HepG2 (cell line): ENCODE results near the gene CKAP5. TPM values are rescaled to one million over a fixed set of nuclear protein-coding genes. Genes with fewer than 3 reads are reported as not detected.
A peak's percentile ranks its signal among the peaks of the same experiment; 100 is the strongest.

Experiments
- ATAC-seq: fragments of 200-7000 bp; cut with Tn5 transposase; 3 replicates; pipeline ENCODE4 v1.9.1; 2020; ENCODE audit warnings: mild to moderate bottlenecking, moderate library complexity
- Bru-seq: library from RNA; stranded (reverse); fragments of 400-500 nt; gene quantifications from one replicate; lab custom pipeline; 2021; lab: Mats Ljungman, UMichigan
- BruChase-seq, 2 experiments: library from RNA; stranded (reverse); fragments of 400-500 nt; gene quantifications; one replicate each; lab custom pipeline; 2021; lab: Mats Ljungman, UMichigan
- BruUV-seq: library from RNA; stranded (reverse); fragments of 400-500 nt; replicated peaks from 2 replicates; lab custom pipeline; 2021; lab: Mats Ljungman, UMichigan
- CTCF ChIA-PET: fragments of 300-600 bp; formaldehyde crosslinking; extraction: SDS; loops from one replicate; lab custom pipeline; 2021; ENCODE audit warnings: low total read pairs, inconsistent platforms, low intra/inter-chr PET ratio; lab: Yijun Ruan, JAX
- POLR2A ChIA-PET: fragments of 350-600 bp; sonication (Branson Sonifier 250); formaldehyde crosslinking; loops from one replicate; lab custom pipeline; 2020; ENCODE audit warnings: antibody characterized with exemption, inconsistent platforms; lab: Yijun Ruan, JAX
- DNase-seq: peaks from one replicate; pipeline ENCODE4 v3.0.0-alpha.2; 2015; ENCODE audit warnings: low spot score
- FAIRE-seq: peaks from 3 replicates; lab custom pipeline; 2011; peaks lifted over from hg19 to GRCh38; lab: Jason Lieb, UNC
- H2AFZ ChIP-seq: one replicate; pipeline ENCODE4 v1.6.1; 2011; ENCODE audit warnings: low read length, inconsistent platforms
- H3K27ac ChIP-seq: fragments of 300-600 bp; 3 replicates; pipeline ENCODE4 v1.8.0; 2011; ENCODE audit warnings: mixed run types, mild to moderate bottlenecking, mixed read lengths, low read length, inconsistent platforms; ENCODE audit not compliant: insufficient read depth; ENCODE audit errors: extremely low read length
- H3K27me3 ChIP-seq, 2 experiments: fragments of 200-600 bp in 1 of 2; 2 replicates in 1 of 2; 3 replicates in 1 of 2; pipeline versions ENCODE4 v1.6.0 to v1.8.0; 2011; ENCODE audit warnings: low read length in 2 of 2, mild to moderate bottlenecking in 2 of 2, moderate library complexity in 2 of 2, inconsistent platforms in 1 of 2; ENCODE audit not compliant: insufficient read depth in 2 of 2, control insufficient read depth in 1 of 2
- H3K36me3 ChIP-seq, 2 experiments: fragments of 200-600 bp in 1 of 2; replicated peaks in 1 of 2; 2 replicates in 1 of 2; 3 replicates in 1 of 2; pipeline versions ENCODE4 v1.5.1 to v1.8.0; 2011; ENCODE audit warnings: low read length in 2 of 2, inconsistent platforms in 1 of 2; ENCODE audit not compliant: insufficient read depth in 2 of 2, control insufficient read depth in 1 of 2
- H3K4me1 ChIP-seq: 2 replicates; pipeline ENCODE4 v1.5.1; 2012; ENCODE audit warnings: low read length, inconsistent platforms; ENCODE audit not compliant: insufficient read depth
- H3K4me2 ChIP-seq: 2 replicates; pipeline ENCODE4 v1.6.0; 2011; ENCODE audit warnings: low read depth, low read length, inconsistent platforms
- H3K4me3 ChIP-seq, 3 experiments: fragments of 200-600 bp in 1 of 3; sonication (generic), shearing (Covaris generic) in 1 of 3; replicated peaks in 1 of 3; 2 replicates each; pipeline ENCODE4 v1.5.1; 2011 to 2016; ENCODE audit warnings: low read length in 3 of 3, inconsistent platforms in 2 of 3, low read depth in 2 of 3, mild to moderate bottlenecking in 2 of 3, control low read depth in 1 of 3, mixed read lengths in 1 of 3; ENCODE audit not compliant: insufficient read depth in 1 of 3
- H3K79me2 ChIP-seq: one replicate; pipeline ENCODE4 v1.6.1; 2011; ENCODE audit warnings: low read length, inconsistent platforms; ENCODE audit not compliant: insufficient read depth
- H3K9ac ChIP-seq: 2 replicates; pipeline ENCODE4 v1.6.0; 2011; ENCODE audit warnings: mild to moderate bottlenecking, low read depth, low read length, inconsistent platforms; ENCODE audit not compliant: insufficient read depth
- H3K9me3 ChIP-seq: 2 replicates; pipeline ENCODE4 v1.5.1; 2012; ENCODE audit warnings: mild to moderate bottlenecking, low read length
- H4K20me1 ChIP-seq: 2 replicates; pipeline ENCODE4 v1.6.0; 2011; ENCODE audit warnings: inconsistent platforms, mild to moderate bottlenecking, low read length, moderate library complexity; ENCODE audit not compliant: insufficient read depth
- GABPB1 ChIP-seq: IDR thresholded peaks from 2 replicates; pipeline ENCODE4 v1.6.1; 2016; ENCODE audit warnings: mild to moderate bottlenecking, missing genetic modification reagents, moderate library complexity, missing compliant biosample characterization
- HOXA9 ChIP-seq: sonication (generic); formaldehyde crosslinking; IDR thresholded peaks from 2 replicates; pipeline ENCODE4 v1.8.1; 2022; ENCODE audit warnings: missing genetic modification reagents, mild to moderate bottlenecking, moderate library complexity, borderline replicate concordance
- MED8 ChIP-seq: sonication (generic); formaldehyde crosslinking; IDR thresholded peaks from 2 replicates; pipeline ENCODE4 v1.8.1; 2023; ENCODE audit warnings: mild to moderate bottlenecking, missing genetic modification reagents; ENCODE audit not compliant: insufficient replicate concordance
- NBN ChIP-seq: fragments of 450-650 bp; conservative IDR thresholded peaks from 2 replicates; pipeline ENCODE4 v1.6.1; 2017
- PLRG1 ChIP-seq: fragments of 450-650 bp; conservative IDR thresholded peaks from 2 replicates; pipeline ENCODE4 v1.6.1; 2016
- RARA ChIP-seq: IDR thresholded peaks from 2 replicates; pipeline ENCODE4 v1.6.1; 2016; ENCODE audit warnings: missing genetic modification reagents, missing compliant biosample characterization
- SMARCC2 ChIP-seq: fragments of 450-650 bp; IDR thresholded peaks from 2 replicates; pipeline ENCODE4 v1.6.1; 2017; ENCODE audit warnings: antibody characterized with exemption, mild to moderate bottlenecking
- TRAFD1 ChIP-seq: sonication (generic); formaldehyde crosslinking; IDR thresholded peaks from 2 replicates; pipeline ENCODE4 v1.5.1; 2020; ENCODE audit warnings: missing genetic modification reagents, mild to moderate bottlenecking, borderline replicate concordance
- ZNF101 ChIP-seq: sonication (generic); formaldehyde crosslinking; IDR thresholded peaks from 2 replicates; pipeline ENCODE4 v1.4.0; 2020; ENCODE audit warnings: mild to moderate bottlenecking, low read depth, missing genetic modification reagents, borderline replicate concordance
- ZNF589 ChIP-seq: sonication (generic); formaldehyde crosslinking; conservative IDR thresholded peaks from 2 replicates; pipeline ENCODE4 v1.8.0; 2022; ENCODE audit warnings: mild to moderate bottlenecking, moderate library complexity, missing genetic modification reagents
- ZNF704 ChIP-seq: sonication (generic); formaldehyde crosslinking; IDR thresholded peaks from 2 replicates; pipeline ENCODE4 v1.8.1; 2023; ENCODE audit warnings: mild to moderate bottlenecking, inconsistent platforms, moderate library complexity, missing genetic modification reagents, borderline replicate concordance
- ZSCAN22 ChIP-seq: sonication (generic); formaldehyde crosslinking; IDR thresholded peaks from 2 replicates; pipeline ENCODE4 v1.4.0; 2020; ENCODE audit warnings: mild to moderate bottlenecking, missing genetic modification reagents
- WGBS: methylation state at CpG from one replicate; pipeline ENCODE4 v1.1.6; 2017; ENCODE audit warnings: low lambda C conversion rate; 5-methylcytosine and 5-hydroxymethylcytosine counted together
- in situ Hi-C: cut with HindIII; loops from 2 replicates; pipeline ENCODE4 v1.10.0; 2017; ENCODE audit warnings: low pct_unique_long_range_greater_than_20kb; ENCODE audit not compliant: extremely low pct_ligation_motif_present
- intact Hi-C: fragments of 100-400 bp; cut with micrococcal nuclease; formaldehyde crosslinking; loops from one replicate; pipeline ENCODE4 v1.10.0; 2022; ENCODE audit not compliant: unreplicated experiment
- long read RNA-seq, 2 experiments: library from RNA in 1 of 2; library from polyadenylated mRNA in 1 of 2; stranded (forward) in 1 of 2; unstranded in 1 of 2; transcript quantifications; one replicate each; pipeline ENCODE4 v2.0.0, GENCODE V29; 2019 to 2022
- polyA minus RNA-seq, 3 experiments: library from RNA; depleted of rRNA, polyadenylated mRNA; stranded (reverse); fragments of >200 nt; gene quantifications; 2 replicates each; pipeline ENCODE4 v1.2.3, GENCODE V29; 2011; ENCODE audit warnings: low replicate concordance in 1 of 3
- polyA plus RNA-seq, 8 experiments: library from polyadenylated mRNA; depleted of rRNA in 3 of 8; stranded (reverse) in 7 of 8; unstranded in 1 of 8; fragments of >200 nt; fragmentation: Illumina TruSeq in 4 of 8; extraction: Trizol in 4 of 8; gene quantifications; 2 replicates each; pipeline versions ENCODE4 v1.2.1 to v1.2.3, GENCODE V29; 2011 to 2016; ENCODE audit warnings: low read depth in 4 of 8, missing spikeins in 1 of 8, mixed read lengths in 1 of 8; ENCODE audit not compliant: insufficient read depth in 1 of 8
- total RNA-seq, 5 experiments: library from RNA; depleted of rRNA; stranded (reverse); fragments of >200 nt; fragmentation: Illumina TruSeq; extraction: Trizol; gene quantifications; 2 replicates each; pipeline ENCODE4 v1.2.3, GENCODE V29; 2016; ENCODE audit warnings: low read depth in 1 of 5

Gene CKAP5
- total RNA-seq (2016; rRNA removed; fragmentation: Illumina TruSeq; extraction: Trizol) (103 and 220 TPM in 2 replicates), polyA plus RNA-seq (2011; rRNA removed) (62.2 and 79.2 TPM in 2 replicates), polyA minus RNA-seq (2011; rRNA and poly(A)+ RNA removed; ENCODE audit: low replicate concordance) (75.1 and 214 TPM in 2 replicates), Bru-seq, nascent RNA (percentile 77 among the genes with signal in this experiment), BruChase-seq, experiment 1, labeled RNA remaining after a 6-hour chase (percentile 84 among the genes with signal in this experiment), BruChase-seq, experiment 2, labeled RNA remaining after a 2-hour chase (percentile 82 among the genes with signal in this experiment)
- total RNA-seq (2016; cell fraction: cytosol; rRNA removed; fragmentation: Illumina TruSeq; extraction: Trizol; ENCODE audit: low read depth) = 17.7 and 27.7 TPM in 2 replicates
- total RNA-seq (2016; cell fraction: insoluble cytoplasmic fraction; rRNA removed; fragmentation: Illumina TruSeq; extraction: Trizol) = 96.4 and 197 TPM in 2 replicates
- 23.9 and 25.7 TPM in 2 replicates for total RNA-seq (2016; cell fraction: membrane; rRNA removed; fragmentation: Illumina TruSeq; extraction: Trizol)
- total RNA-seq (2016; cell fraction: nucleus; rRNA removed; fragmentation: Illumina TruSeq; extraction: Trizol) = 105 and 113 TPM in 2 replicates
- 29.6 and 40.2 TPM in 2 replicates for polyA plus RNA-seq (2011; cell fraction: cytosol; rRNA removed)
- polyA plus RNA-seq (2011; cell fraction: nucleus; rRNA removed) = 22.5 and 23.1 TPM in 2 replicates
- polyA plus RNA-seq (2012) = 48.6 and 67.9 TPM in 2 replicates
- polyA plus RNA-seq (2016; cell fraction: cytosol; fragmentation: Illumina TruSeq; extraction: Trizol; ENCODE audit: low read depth) = 4.5 and 4.6 TPM in 2 replicates
- polyA plus RNA-seq (2016; cell fraction: insoluble cytoplasmic fraction; fragmentation: Illumina TruSeq; extraction: Trizol; ENCODE audit: low read depth) = 103 and 105 TPM in 2 replicates
- 5.9 and 6.6 TPM in 2 replicates for polyA plus RNA-seq (2016; cell fraction: membrane; fragmentation: Illumina TruSeq; extraction: Trizol; ENCODE audit: low read depth)
- polyA plus RNA-seq (2016; cell fraction: nucleus; fragmentation: Illumina TruSeq; extraction: Trizol; ENCODE audit: insufficient read depth, low read depth) = 57.7 and 71.8 TPM in 2 replicates
- polyA minus RNA-seq (2011; cell fraction: cytosol; rRNA and poly(A)+ RNA removed) = 77.4 and 93.6 TPM in 2 replicates
- polyA minus RNA-seq (2011; cell fraction: nucleus; rRNA and poly(A)+ RNA removed) = 70.8 and 97.8 TPM in 2 replicates
- long read RNA-seq, experiment 1, partial matches to known transcripts = 34 of 40 reads
- long read RNA-seq, experiment 1, other reads (novel, unspliced or antisense) = 6 of 40 reads
- long read RNA-seq, experiment 2, full-length matches to known transcripts = 5 of 116 reads
- long read RNA-seq, experiment 2, partial matches to known transcripts = 71 of 116 reads
- long read RNA-seq, experiment 2, other reads (novel, unspliced or antisense) = 40 of 116 reads

GRCh38 chr11:46845740-46846509, at the start of gene CKAP5:
TSS of gene CKAP5 (minus strand) at chr11:46846280. CDS start at chr11:46821231, 25,049 bp downstream.
- no peaks in the 10 kb centered on the region; the same call in 1 of the 2 replicates for H4K20me1 ChIP-seq
- peaks cover 0 to 7% of the 10 kb centered on the region in 2 experiments; a peak in 1 of 5 replicates for H3K36me3 ChIP-seq
- peak within 1 kb of the TSS; percentile 94 for H3K4me2 ChIP-seq
- DNase-seq (peak; percentile 87), FAIRE-seq (no peak), ATAC-seq (peak; percentile 97)
- peak within 1 kb of the TSS; percentile 89 to 95 (median 94) for H3K4me3 ChIP-seq
- H3K4me1 ChIP-seq = peaks cover 30% of the 10 kb centered on the region
- H3K79me2 ChIP-seq = peaks cover 47% of the 10 kb centered on the region
- no peaks in the 10 kb centered on the region for H3K27me3 ChIP-seq
- in situ Hi-C loops (no loop called here), intact Hi-C loops (loop anchor here (1.0 kb wide), 1 partner anchor 20 kb away; no protein-coding TSS in a partner anchor)
- ChIA-PET CTCF (no interaction called here), POLR2A (interaction anchor here (1.2 to 3.4 kb wide), 3 partner anchors 15 to 71 kb away, joined by 3 to 16 read pairs (median 3); no protein-coding TSS in a partner anchor)
- H3K27ac ChIP-seq = peak within 1 kb of the TSS; percentile 87
- peaks cover 4% of the 10 kb centered on the region for H3K9me3 ChIP-seq
- peak within 1 kb of the TSS; percentile 94 for H2AFZ ChIP-seq
- peak within 1 kb of the TSS; percentile 91 for H3K9ac ChIP-seq
- 2% methylated on average over 22 of the region's 83 CpGs for WGBS
- no TSS peak for BruUV-seq
- no peak for TF ChIP-seq PLRG1
- TF ChIP-seq ZNF101 = 0 out of 2 replicates have a peak, but pooled peaks have one; percentile 76
- no peak for TF ChIP-seq NBN
- no peak for TF ChIP-seq RARA (CRISPR knock-in tag)
- TF ChIP-seq ZSCAN22 (CRISPR knock-in tag) = no peak
- no peak for TF ChIP-seq ZNF589 (CRISPR knock-in tag)
- TF ChIP-seq HOXA9 (CRISPR knock-in tag) = peak; percentile 65; the same call in 1 of the 2 replicates
- no peak for TF ChIP-seq MED8 (CRISPR knock-in tag)
- TF ChIP-seq TRAFD1 (CRISPR knock-in tag) = no peak
- TF ChIP-seq SMARCC2 = no peak
- TF ChIP-seq GABPB1 (CRISPR knock-in tag) = peak; percentile 76
- TF ChIP-seq ZNF704 (CRISPR knock-in tag) = no peak
